Measurements from ENCODE around the gene EDN1. TPM values are rescaled to one million over a fixed set of nuclear protein-coding genes. Genes with fewer than 3 reads are reported as not detected.

The EDN1 gene
- total and polyA plus RNA-seq, 2 of the 13 experiments (the other 11 are each of a cell fraction or from before 2014, with no cell fraction given), result 0.15 to 1.2 TPM

GRCh38 chr6:12270551-12271230 lies 19.5 kb upstream of the EDN1 start:
- no peak for TF ChIP-seq ZNF17 (CRISPR knock-in tag; IDR thresholded peaks at IDR 0.05)
- TF ChIP-seq MATR3 (CRISPR knock-in tag; IDR thresholded peaks at IDR 0.05), result no peak
- no peak for TF ChIP-seq ASH2L (IDR thresholded peaks at IDR 0.05; ENCODE audit: insufficient read length, low read depth, low read length)
- TF ChIP-seq ATF5 (CRISPR knock-in tag; IDR thresholded peaks at IDR 0.05; ENCODE audit: low read depth), result no peak
- TF ChIP-seq SNAPC5 (CRISPR knock-in tag; IDR thresholded peaks at IDR 0.05; ENCODE audit: borderline replicate concordance), result no peak
- no peak for TF ChIP-seq ZNF7 (CRISPR knock-in tag; IDR thresholded peaks at IDR 0.05)
- no peak for TF ChIP-seq MYC (CRISPR knock-in tag; IDR thresholded peaks at IDR 0.05; ENCODE audit: borderline replicate concordance)
- TF ChIP-seq ZNF101 (CRISPR knock-in tag; IDR thresholded peaks at IDR 0.05; ENCODE audit: borderline replicate concordance, low read depth), result no peak
- no peak for TF ChIP-seq MXD3 (CRISPR knock-in tag; IDR thresholded peaks at IDR 0.05)
- TF ChIP-seq MED13 (CRISPR knock-in tag; IDR thresholded peaks at IDR 0.05), result no peak
- no peak for TF ChIP-seq ZBTB1 (CRISPR knock-in tag; IDR thresholded peaks at IDR 0.05; ENCODE audit: borderline replicate concordance)
- no peak for TF ChIP-seq THAP11 (CRISPR knock-in tag; IDR thresholded peaks at IDR 0.05)
- no peak for TF ChIP-seq POGZ (CRISPR knock-in tag; IDR thresholded peaks at IDR 0.05)
- no peak for TF ChIP-seq ZNF563 (CRISPR knock-in tag; IDR thresholded peaks at IDR 0.05)
- in situ Hi-C loops (cut with HindIII; ENCODE audit: extremely low pct_ligation_motif_present, low pct_unique_long_range_greater_than_20kb), result no loop called here
- FAIRE-seq (peak; percentile 23), DNase-seq (ENCODE audit: low spot score) (no peak), ATAC-seq (no peak)
- H3K27ac ChIP-seq (ENCODE audit: extremely low read length, insufficient read depth, low read length), result no peak overlapping the region
- ChIA-PET POLR2A (no interaction called here), CTCF (ENCODE audit: low intra/inter-chr PET ratio, low total read pairs) (no interaction called here)
- no TSS peak for BruUV-seq (replicated peaks)
- WGBS (ENCODE audit: low lambda C conversion rate), result 42% methylated on average over 4 of the region's 4 CpGs
- H3K9ac ChIP-seq (ENCODE audit: insufficient read depth, low read depth, low read length), result no peak overlapping the region
- no peak overlapping the region for H3K4me2 ChIP-seq (ENCODE audit: low read depth, low read length)
- no peak overlapping the region for H2AFZ ChIP-seq (ENCODE audit: low read length)
- no peaks in the 10 kb centered on the region for H3K36me3 ChIP-seq (replicated peaks in 1 of 2; ENCODE audit: control insufficient read depth in 1 of 2, insufficient read depth in 2 of 2, low read length in 2 of 2)
- H3K4me3 ChIP-seq (replicated peaks in 1 of 3; ENCODE audit: insufficient read depth in 1 of 3, low read depth in 2 of 3, low read length in 3 of 3), result no peak overlapping the region
- no peaks in the 10 kb centered on the region for H3K27me3 ChIP-seq (ENCODE audit: control insufficient read depth in 1 of 2, insufficient read depth in 2 of 2, low read length in 2 of 2)
- peaks cover 8% of the 10 kb centered on the region for H3K9me3 ChIP-seq (ENCODE audit: low read length)
- intact Hi-C loops (cut with micrococcal nuclease; ENCODE audit: unreplicated experiment), result no loop called here
- no peaks in the 10 kb centered on the region for H3K4me1 ChIP-seq (ENCODE audit: insufficient read depth, low read length)
- no peaks in the 10 kb centered on the region for H4K20me1 ChIP-seq (ENCODE audit: insufficient read depth, low read length)
- no peaks in the 10 kb centered on the region for H3K79me2 ChIP-seq (ENCODE audit: insufficient read depth, low read length)
